Hepatocyte (in vitro differentiated cells): ENCODE measurements around the gene STXBP1. TPM values are rescaled to one million over a fixed set of nuclear protein-coding genes. Genes with fewer than 3 reads are reported as not detected.
A peak's percentile ranks its signal among the peaks of the same experiment; 100 is the strongest.

ENCODE experiments used
- DNase-seq: peaks from one replicate; pipeline ENCODE4 v3.0.0-alpha.2; 2016; ENCODE audit warnings: low spot score
- H2AFZ ChIP-seq: fragments of 200-600 bp; sonication (generic); 2 replicates; pipeline ENCODE4 v1.6.0; 2016; ENCODE audit warnings: antibody characterized with exemption, mild to moderate bottlenecking
- H3K27ac ChIP-seq: fragments of 200-600 bp; sonication (generic); 2 replicates; pipeline ENCODE4 v1.5.1; 2016; ENCODE audit warnings: mild to moderate bottlenecking
- H3K27me3 ChIP-seq: fragments of 200-600 bp; sonication (generic); 2 replicates; pipeline ENCODE4 v1.6.1; 2016
- H3K36me3 ChIP-seq: fragments of 200-600 bp; sonication (generic); replicated peaks from 2 replicates; pipeline ENCODE4 v1.5.1; 2016; ENCODE audit warnings: low read depth; ENCODE audit not compliant: insufficient read depth
- H3K4me1 ChIP-seq: fragments of 200-600 bp; sonication (generic); 2 replicates; pipeline ENCODE4 v1.5.1; 2016; ENCODE audit warnings: mild to moderate bottlenecking, moderate library complexity; ENCODE audit not compliant: insufficient read depth
- H3K4me2 ChIP-seq: fragments of 200-600 bp; sonication (generic); 2 replicates; pipeline ENCODE4 v1.6.0; 2016
- H3K4me3 ChIP-seq: fragments of 200-600 bp; sonication (generic); 2 replicates; pipeline ENCODE4 v1.5.1; 2016; ENCODE audit warnings: mild to moderate bottlenecking
- H3K79me2 ChIP-seq: fragments of 200-600 bp; sonication (generic); 2 replicates; pipeline ENCODE4 v1.6.0; 2017; ENCODE audit warnings: mild to moderate bottlenecking
- H3K9me2 ChIP-seq: fragments of 200-600 bp; sonication (generic); replicated peaks from 2 replicates; pipeline ENCODE4 v1.6.0; 2017; ENCODE audit warnings: mild to moderate bottlenecking; ENCODE audit not compliant: insufficient read depth
- H3K9me3 ChIP-seq: fragments of 200-600 bp; sonication (generic); 2 replicates; pipeline ENCODE4 v1.5.1; 2016; ENCODE audit warnings: low read depth, mild to moderate bottlenecking
- H4K20me1 ChIP-seq: fragments of 200-600 bp; sonication (generic); 2 replicates; pipeline ENCODE4 v1.6.0; 2016; ENCODE audit warnings: mild to moderate bottlenecking; ENCODE audit not compliant: insufficient read depth, poor library complexity, severe bottlenecking
- CTCF ChIP-seq: fragments of 200-600 bp; sonication (generic); IDR thresholded peaks from 2 replicates; pipeline ENCODE4 v1.5.1; 2016; ENCODE audit warnings: antibody characterized with exemption, mild to moderate bottlenecking; ENCODE audit not compliant: poor library complexity
- EZH2 ChIP-seq: fragments of 200-600 bp; sonication (generic); IDR thresholded peaks from 2 replicates; pipeline ENCODE4 v1.6.1; 2016; ENCODE audit warnings: antibody characterized with exemption, mild to moderate bottlenecking, borderline replicate concordance
- EZH2phosphoT487 ChIP-seq: fragments of 200-600 bp; sonication (generic); IDR thresholded peaks from one replicate; pipeline ENCODE4 v1.6.1; 2018; ENCODE audit warnings: antibody characterized with exemption, mild to moderate bottlenecking, low read depth, moderate library complexity; ENCODE audit not compliant: unreplicated experiment, severe bottlenecking
- WGBS: methylation state at CpG from one replicate; pipeline ENCODE4 v1.1.6; 2016; ENCODE audit warnings: low lambda C conversion rate; ENCODE audit errors: missing lambda C conversion rate; 5-methylcytosine and 5-hydroxymethylcytosine counted together
- polyA plus RNA-seq: library from polyadenylated mRNA; unstranded; fragments of >200 nt; fragmentation: Nextera tagmentation; extraction: Ambion mirVana; gene quantifications from 2 replicates; pipeline ENCODE4 v1.2.1, GENCODE V29; 2016
- total RNA-seq: library from RNA; depleted of rRNA; stranded (reverse); fragments of >200 nt; gene quantifications from 2 replicates; pipeline ENCODE4 v1.2.3, GENCODE V29; 2014

Gene STXBP1
- total and polyA plus RNA-seq, 2 experiments from 2014 or later: 22.6 to 27.6 TPM

- WGBS: 78% methylated on average over 12 of the region's 14 CpGs
- Histone ChIP-seq H3K36me3 (no peaks in the 10 kb centered on the region), H3K4me1 (no peaks in the 10 kb centered on the region), H3K4me2 (no peak overlapping the region), H3K27ac (no peak overlapping the region), H2AFZ (no peak overlapping the region), H3K9me3 (no peaks in the 10 kb centered on the region), H3K9me2 (no peaks in the 10 kb centered on the region), H3K27me3 (no peaks in the 10 kb centered on the region), H3K4me3 (no peak overlapping the region), H3K79me2 (no peaks in the 10 kb centered on the region), H4K20me1 (no peaks in the 10 kb centered on the region)
- no peak for TF ChIP-seq EZH2phosphoT487
- no peak for TF ChIP-seq CTCF
- no peak for DNase-seq
Measured at GRCh38 chr9:127586096-127586495, 26.0 kb upstream of the STXBP1 start.

- Histone ChIP-seq H3K27me3 (no peaks in the 10 kb centered on the region), H3K4me2 (no peak overlapping the region), H3K27ac (no peak overlapping the region), H3K79me2 (no peaks in the 10 kb centered on the region), H3K9me2 (no peaks in the 10 kb centered on the region), H2AFZ (no peak overlapping the region), H3K4me1 (no peaks in the 10 kb centered on the region), H3K36me3 (no peaks in the 10 kb centered on the region), H3K9me3 (no peaks in the 10 kb centered on the region), H3K4me3 (no peak overlapping the region), H4K20me1 (no peaks in the 10 kb centered on the region)
- TF ChIP-seq CTCF (peak; percentile 81), EZH2phosphoT487 (no peak), EZH2 (no peak)
- DNase-seq: peak; percentile 94
- WGBS: 61% methylated on average over 5 of the region's 5 CpGs
Measured at GRCh38 chr9:127586537-127586936, 25.5 kb upstream of the STXBP1 start.

- no peaks in the 10 kb centered on the region for H4K20me1 ChIP-seq
- TF ChIP-seq EZH2 (no peak), CTCF (no peak), EZH2phosphoT487 (no peak)
- no peaks in the 10 kb centered on the region for H3K9me3 ChIP-seq
- no peak overlapping the region for H3K27ac ChIP-seq
- H3K36me3 ChIP-seq: no peaks in the 10 kb centered on the region
- no peaks in the 10 kb centered on the region for H3K79me2 ChIP-seq
- no peak overlapping the region for H3K4me2 ChIP-seq
- no peak overlapping the region for H3K4me3 ChIP-seq
- 71% methylated on average over 2 of the region's 2 CpGs for WGBS
- H3K9me2 ChIP-seq: no peaks in the 10 kb centered on the region
- H2AFZ ChIP-seq: no peak overlapping the region
- no peaks in the 10 kb centered on the region for H3K4me1 ChIP-seq
- no peak for DNase-seq
- H3K27me3 ChIP-seq: no peaks in the 10 kb centered on the region
Measured at GRCh38 chr9:127587966-127588365, 24.1 kb upstream of the STXBP1 start.
